ENCODE data around the gene CYYR1. TPM values are rescaled to one million over a fixed set of nuclear protein-coding genes. Genes with fewer than 3 reads are reported as not detected.

Gene CYYR1
- total RNA-seq, 4 donors from 2014 or later = 7.6 to 36.0 (median 22.9) TPM

GRCh38 chr21:26539566-26539965, 33.5 kb downstream of the CYYR1 start:
- TF ChIP-seq, protein P1, sequence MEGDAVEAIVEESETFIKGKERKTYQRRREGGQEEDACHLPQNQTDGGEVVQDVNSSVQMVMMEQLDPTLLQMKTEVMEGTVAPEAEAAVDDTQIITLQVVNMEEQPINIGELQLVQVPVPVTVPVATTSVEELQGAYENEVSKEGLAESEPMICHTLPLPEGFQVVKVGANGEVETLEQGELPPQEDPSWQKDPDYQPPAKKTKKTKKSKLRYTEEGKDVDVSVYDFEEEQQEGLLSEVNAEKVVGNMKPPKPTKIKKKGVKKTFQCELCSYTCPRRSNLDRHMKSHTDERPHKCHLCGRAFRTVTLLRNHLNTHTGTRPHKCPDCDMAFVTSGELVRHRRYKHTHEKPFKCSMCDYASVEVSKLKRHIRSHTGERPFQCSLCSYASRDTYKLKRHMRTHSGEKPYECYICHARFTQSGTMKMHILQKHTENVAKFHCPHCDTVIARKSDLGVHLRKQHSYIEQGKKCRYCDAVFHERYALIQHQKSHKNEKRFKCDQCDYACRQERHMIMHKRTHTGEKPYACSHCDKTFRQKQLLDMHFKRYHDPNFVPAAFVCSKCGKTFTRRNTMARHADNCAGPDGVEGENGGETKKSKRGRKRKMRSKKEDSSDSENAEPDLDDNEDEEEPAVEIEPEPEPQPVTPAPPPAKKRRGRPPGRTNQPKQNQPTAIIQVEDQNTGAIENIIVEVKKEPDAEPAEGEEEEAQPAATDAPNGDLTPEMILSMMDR (IDR thresholded peaks at IDR 0.05; ENCODE audit: low read depth) = no peak

DNA sequence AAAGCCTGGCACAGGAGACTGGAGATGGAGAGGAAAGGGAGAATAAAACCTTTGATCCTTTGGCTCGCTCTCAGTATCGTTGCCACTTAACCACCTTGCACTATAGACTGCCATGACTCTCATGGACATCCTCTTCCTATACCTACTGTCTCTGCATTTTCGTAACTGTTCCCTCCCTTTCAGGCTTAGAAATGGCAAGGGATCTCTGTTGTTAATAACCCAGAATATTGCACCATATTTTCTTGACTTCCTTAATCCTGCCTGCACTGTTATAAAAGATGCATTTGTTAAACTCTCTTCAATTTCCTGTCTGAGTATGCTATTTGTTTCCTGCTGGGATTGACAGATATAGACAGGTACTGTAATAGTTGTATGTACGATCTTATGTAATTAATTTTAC, 38.6 kb downstream of the CYYR1 start:
- TF ChIP-seq, protein P1 (IDR thresholded peaks at IDR 0.05; ENCODE audit: low read depth) = no peak

DNA sequence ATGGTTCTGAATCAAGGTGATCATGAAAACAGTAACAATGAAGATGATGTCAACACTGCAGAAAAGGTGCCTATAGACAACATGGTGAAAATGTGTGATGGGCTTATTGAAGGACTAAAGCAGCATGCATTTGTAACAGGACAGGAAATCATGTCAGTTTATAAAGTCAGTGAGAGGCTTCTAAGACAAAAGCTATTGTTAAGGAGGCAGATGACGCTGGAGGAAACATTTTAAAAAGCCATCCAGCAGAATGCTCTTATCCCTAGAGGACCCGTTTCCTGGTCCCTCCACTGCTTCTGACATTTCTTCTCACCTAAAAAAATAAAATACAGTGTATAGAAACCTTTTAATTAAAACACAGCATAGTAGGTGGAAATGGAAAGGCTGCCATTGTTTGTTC, 40.9 kb downstream of the CYYR1 start:
- TF ChIP-seq, protein P1 (IDR thresholded peaks at IDR 0.05; ENCODE audit: low read depth) = no peak

DNA sequence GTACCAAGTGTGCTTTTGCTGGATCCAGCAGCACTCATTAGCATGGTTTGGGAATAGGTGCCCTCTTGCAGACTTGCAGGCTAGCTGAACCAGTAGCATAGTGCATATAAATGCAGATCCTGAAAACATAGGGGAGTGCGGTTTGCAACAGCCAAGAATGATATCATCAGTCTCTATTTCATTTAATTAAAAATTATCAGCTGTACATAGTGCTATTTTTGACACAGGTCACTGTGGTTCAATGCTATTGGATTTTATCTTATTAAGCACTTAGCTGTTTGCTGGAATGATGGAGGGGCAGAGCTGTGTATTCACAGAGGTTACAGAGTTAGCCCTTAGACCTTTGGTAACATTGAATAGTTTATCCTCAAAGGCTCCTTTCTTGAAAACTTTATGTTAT, 43.6 kb downstream of the CYYR1 start:
- TF ChIP-seq, protein P1 (IDR thresholded peaks at IDR 0.05; ENCODE audit: low read depth) = no peak

- TF ChIP-seq, protein P1 (IDR thresholded peaks at IDR 0.05; ENCODE audit: low read depth) = no peak
Observed at GRCh38 chr21:26528882-26529281, 44.2 kb downstream of the CYYR1 start.

DNA sequence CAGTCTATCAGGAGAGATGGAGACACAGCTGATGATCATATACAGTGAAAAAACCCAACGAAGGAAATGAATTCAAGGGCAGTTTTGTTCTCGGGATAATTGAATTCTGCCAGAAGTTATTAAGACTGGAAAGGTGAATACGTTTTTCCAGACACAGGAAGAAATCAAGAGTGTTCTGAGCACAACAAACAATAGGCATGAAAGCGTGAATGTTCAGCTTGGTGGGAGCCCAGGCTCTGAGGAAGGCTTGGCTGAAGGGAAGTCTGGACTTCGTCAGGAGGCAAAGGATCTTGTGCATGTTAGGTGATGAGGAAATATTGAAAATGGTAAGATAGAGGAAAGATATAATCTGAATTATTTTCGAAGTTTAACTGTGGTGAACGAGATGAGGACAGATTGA, 50.4 kb downstream of the CYYR1 start:
- TF ChIP-seq, protein P1 (IDR thresholded peaks at IDR 0.05; ENCODE audit: low read depth) = no peak

DNA sequence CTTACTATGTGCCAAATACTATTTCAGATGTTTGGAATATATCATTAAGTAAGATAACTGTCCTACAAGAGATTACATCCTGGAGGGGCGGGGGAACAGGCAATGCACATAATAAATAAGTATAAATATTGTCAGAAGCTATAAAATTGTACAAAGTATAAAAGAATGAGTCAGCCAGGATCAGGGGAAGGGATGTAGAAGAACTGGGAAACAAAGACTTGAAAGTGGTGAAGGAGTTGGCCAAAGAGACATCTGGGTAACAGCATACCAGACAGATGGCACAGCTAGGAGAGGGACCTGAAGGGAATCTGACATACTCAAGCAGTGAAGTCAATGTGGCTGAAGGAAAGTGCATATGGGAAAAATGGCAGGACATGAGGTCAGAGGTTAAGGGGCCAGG, 53.9 kb downstream of the CYYR1 start:
- TF ChIP-seq, protein P1 (IDR thresholded peaks at IDR 0.05; ENCODE audit: low read depth) = no peak

Data from subcutaneous adipose tissue (tissue), 4 donors.